Endothelial cell (in vitro differentiated cells): ENCODE data around the gene ZNF280A. TPM values are rescaled to one million over a fixed set of nuclear protein-coding genes. Genes with fewer than 3 reads are reported as not detected.

Source experiments
- DNase-seq: peaks from one replicate; pipeline ENCODE4 v3.0.0; 2021; ENCODE audit warnings: low spot score
- H3K27ac Mint-ChIP-seq: one replicate; pipeline ENCODE4 v1.8.0; 2021; ENCODE audit warnings: mixed read lengths, inconsistent platforms; ENCODE audit not compliant: unreplicated experiment
- H3K27me3 Mint-ChIP-seq: one replicate; pipeline ENCODE4 v1.8.0; 2021; ENCODE audit warnings: mild to moderate bottlenecking, moderate library complexity, mixed read lengths, inconsistent platforms; ENCODE audit not compliant: unreplicated experiment
- H3K36me3 Mint-ChIP-seq: one replicate; pipeline ENCODE4 v1.8.0; 2021; ENCODE audit warnings: mild to moderate bottlenecking, low read depth, mixed read lengths, inconsistent platforms; ENCODE audit not compliant: unreplicated experiment
- H3K4me1 Mint-ChIP-seq: one replicate; pipeline ENCODE4 v1.8.0; 2021; ENCODE audit warnings: mild to moderate bottlenecking, mixed read lengths, inconsistent platforms; ENCODE audit not compliant: unreplicated experiment
- H3K4me3 Mint-ChIP-seq: one replicate; pipeline ENCODE4 v1.8.0; 2021; ENCODE audit warnings: mild to moderate bottlenecking, mixed read lengths, inconsistent platforms; ENCODE audit not compliant: unreplicated experiment
- H3K9me3 Mint-ChIP-seq: one replicate; pipeline ENCODE4 v1.8.0; 2021; ENCODE audit warnings: mixed read lengths, inconsistent platforms; ENCODE audit not compliant: unreplicated experiment
- CTCF ChIP-seq: fragments of 200-600 bp; sonication (generic); IDR thresholded peaks from one replicate; pipeline ENCODE4 v1.5.0; 2021; ENCODE audit warnings: antibody characterized with exemption; ENCODE audit not compliant: unreplicated experiment
- total RNA-seq: library from RNA; stranded (reverse); fragmentation: NEBNext Ultra II Directional; extraction: Animal tissue kit (Norgen Biotek cat#: 25700); gene quantifications from one replicate; pipeline ENCODE4 v1.2.1, GENCODE V29; 2021; ENCODE audit not compliant: unreplicated experiment

ZNF280A gene
- total RNA-seq, 1 donor from 2014 or later = 0.51 TPM

GRCh38 chr22:22558071-22558971, 38.3 kb upstream of the ZNF280A start:
- Mint-ChIP-seq H3K36me3 (no peaks in the 10 kb centered on the region), H3K9me3 (no peaks in the 10 kb centered on the region), H3K4me3 (no peak overlapping the region), H3K4me1 (no peaks in the 10 kb centered on the region), H3K27me3 (peaks cover 3% of the 10 kb centered on the region), H3K27ac (no peak overlapping the region)
- no peak for DNase-seq
- no peak for TF ChIP-seq CTCF

- H3K27me3 Mint-ChIP-seq = peaks cover 3% of the 10 kb centered on the region
These were observed 37.2 kb upstream of the ZNF280A start for GRCh38 chr22:22556995-22557925.

GRCh38 chr22:22556578-22556977, 36.5 kb upstream of the ZNF280A start:
- DNase-seq = no peak
- no peaks in the 10 kb centered on the region for H3K36me3 Mint-ChIP-seq
- H3K4me1 Mint-ChIP-seq = no peaks in the 10 kb centered on the region
- peaks cover 3% of the 10 kb centered on the region for H3K27me3 Mint-ChIP-seq
- no peak overlapping the region for H3K4me3 Mint-ChIP-seq
- H3K27ac Mint-ChIP-seq = no peak overlapping the region
- H3K9me3 Mint-ChIP-seq = no peaks in the 10 kb centered on the region
- no peak for TF ChIP-seq CTCF

More at GRCh38 chr22:22556995-22557925, 37.2 kb upstream of the ZNF280A start:
- DNase-seq = no peak
- no peak overlapping the region for H3K4me3 Mint-ChIP-seq
- H3K4me1 Mint-ChIP-seq = no peaks in the 10 kb centered on the region
- TF ChIP-seq CTCF = no peak
- H3K9me3 Mint-ChIP-seq = no peaks in the 10 kb centered on the region
- H3K36me3 Mint-ChIP-seq = no peaks in the 10 kb centered on the region
- no peak overlapping the region for H3K27ac Mint-ChIP-seq

- Mint-ChIP-seq H3K9me3 (no peaks in the 10 kb centered on the region), H3K4me3 (no peak overlapping the region), H3K27me3 (peaks cover 3% of the 10 kb centered on the region), H3K4me1 (no peaks in the 10 kb centered on the region), H3K36me3 (no peaks in the 10 kb centered on the region), H3K27ac (no peak overlapping the region)
- TF ChIP-seq CTCF = no peak
- no peak for DNase-seq
These were observed 35.5 kb upstream of the ZNF280A start for GRCh38 chr22:22555596-22555995.
